NCI-H2196 treated with DMSO at 0.1 percent for 48 hours (cell line): ENCODE results near the gene COX6A2.
"Not testable (repeated sequence)": the region's sequence is repeated elsewhere in the genome, so short reads cannot be mapped to it uniquely, and the experiment has no call there.

ENCODE experiments used
- DNase-seq: peaks from one replicate; lab custom pipeline; 2025; ENCODE audit not compliant: unreplicated experiment; lab: John Stamatoyannopoulos, UW

Gene COX6A2

GRCh38 chr16:31439023-31439422 is 10.9 kb upstream of the COX6A2 start:
- not testable (repeated sequence) for DNase-seq

- DNase-seq = no peak
These were observed 10.3 kb upstream of the COX6A2 start for GRCh38 chr16:31438414-31438813.

GRCh38 chr16:31436221-31437045 is 8.3 kb upstream of the COX6A2 start:
- no peak for DNase-seq

GRCh38 chr16:31435341-31436220 is 7.4 kb upstream of the COX6A2 start:
- no peak for DNase-seq

GRCh38 chr16:31430380-31431052 is 2.4 kb upstream of the COX6A2 start:
- DNase-seq = no peak

GRCh38 chr16:31429796-31430195 is 1.6 kb upstream of the COX6A2 start:
- no peak for DNase-seq

- no peak for DNase-seq
These were observed 1.2 kb upstream of the COX6A2 start for GRCh38 chr16:31429314-31429713.

GRCh38 chr16:31428638-31429247 is 583 bp upstream of the COX6A2 start:
- no peak for DNase-seq

GRCh38 chr16:31427441-31428278 is 500 bp downstream of the COX6A2 start:
- no peak for DNase-seq

GRCh38 chr16:31423801-31424200 is 4.4 kb downstream of the COX6A2 start:
- DNase-seq = no peak

- DNase-seq = no peak
These were observed 4.9 kb downstream of the COX6A2 start for GRCh38 chr16:31423241-31423640.

GRCh38 chr16:31421587-31421986 is 6.6 kb downstream of the COX6A2 start:
- no peak for DNase-seq

- DNase-seq = no peak
These were observed 8.1 kb downstream of the COX6A2 start for GRCh38 chr16:31420037-31420436.

- DNase-seq = no peak
These were observed 10.2 kb downstream of the COX6A2 start for GRCh38 chr16:31417916-31418315.

- not testable (repeated sequence) for DNase-seq
These were observed 11.1 kb downstream of the COX6A2 start for GRCh38 chr16:31417036-31417435.

- no peak for DNase-seq
These were observed 11.8 kb downstream of the COX6A2 start for GRCh38 chr16:31416371-31416770.

GRCh38 chr16:31414706-31415105 is 13.5 kb downstream of the COX6A2 start:
- no peak for DNase-seq

- no peak for DNase-seq
These were observed 14.2 kb downstream of the COX6A2 start for GRCh38 chr16:31413943-31414342.

- DNase-seq = no peak
These were observed 14.8 kb downstream of the COX6A2 start for GRCh38 chr16:31413381-31413780.

- no peak for DNase-seq
These were observed 15.4 kb downstream of the COX6A2 start for GRCh38 chr16:31412750-31413149.
